ENCODE data around the gene AP3D1. TPM values are rescaled to one million over a fixed set of nuclear protein-coding genes. Genes with fewer than 3 reads are reported as not detected.

Gene AP3D1
- total and polyA plus RNA-seq, 11 donors = 63.1 to 124 (median 103) TPM

DNA sequence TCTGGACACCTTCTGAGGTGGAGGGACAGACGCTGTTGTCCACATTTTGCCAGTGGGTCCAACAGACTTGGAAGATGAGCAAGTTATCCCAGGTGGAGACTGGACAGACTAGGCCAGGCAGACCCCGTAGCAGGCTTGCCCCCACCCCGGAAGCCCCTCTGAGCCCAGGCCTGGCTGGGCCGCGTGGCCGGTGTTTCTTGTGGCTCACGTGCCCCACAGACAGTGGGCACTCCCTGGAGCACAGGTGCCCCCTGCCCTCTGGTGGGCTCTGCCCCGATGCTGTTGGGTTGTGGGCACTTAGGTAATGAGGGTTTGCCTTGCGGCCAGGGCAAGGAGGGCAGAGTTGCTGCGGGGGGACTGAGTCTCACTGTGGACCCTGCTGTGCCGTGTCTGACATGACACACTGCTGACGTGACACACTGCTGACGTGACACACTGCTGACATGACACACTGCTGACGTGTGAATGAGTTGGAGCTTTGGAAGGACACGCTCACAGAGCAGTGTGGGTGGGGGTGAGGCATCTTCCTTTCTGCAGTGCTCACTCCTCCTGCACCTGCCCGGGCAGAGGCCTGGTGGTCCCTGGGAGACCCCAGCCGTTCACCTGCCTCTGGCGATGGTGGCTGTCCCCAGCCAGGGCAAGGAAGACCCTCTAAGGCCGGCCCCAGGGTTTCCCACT, 37.5 kb upstream of the AP3D1 start:
- 76 to 80% (median 79%) methylated on average over 11 to 19 of the region's 19 CpGs for WGBS, 4 donors
- Histone ChIP-seq H3K4me3 (no peak overlapping the region), H3K9me3 (no peaks in the 10 kb centered on the region), H3K4me1 (peaks cover 5 to 64% (median 44%) of the 10 kb centered on the region in 12 donors), H3K27ac (peak overlapping the region in 3 of 12 donors; percentile 0 to 57 (median 25)), H3K36me3 (peaks cover 0 to 74% (median 30%) of the 10 kb centered on the region in 9 donors), H3K27me3 (no peaks in the 10 kb centered on the region)
- intact Hi-C loops (cut with DNase I) = no loop called here
- DNase-seq = no peak
- no peak for TF ChIP-seq CTCF (IDR thresholded peaks at IDR 0.05)
- no peak for TF ChIP-seq POLR2A (IDR thresholded peaks at IDR 0.05)
- ATAC-seq = no peak

- Histone ChIP-seq H3K36me3 (peaks cover 0 to 75% (median 21%) of the 10 kb centered on the region in 9 donors), H3K4me3 (no peak overlapping the region), H3K4me1 (peaks cover 5 to 65% (median 44%) of the 10 kb centered on the region in 12 donors), H3K27ac (peak overlapping the region in 10 of 12 donors; percentile 74 to 89 (median 84)), H3K9me3 (no peaks in the 10 kb centered on the region), H3K27me3 (no peaks in the 10 kb centered on the region)
- WGBS, 4 donors = 50 to 70% (median 58%) methylated on average over 4 to 13 of the region's 13 CpGs
- TF ChIP-seq CTCF (IDR thresholded peaks at IDR 0.05) = no peak
- no peak for TF ChIP-seq POLR2A (IDR thresholded peaks at IDR 0.05)
- ATAC-seq = no peak
- no peak for DNase-seq
- intact Hi-C loops (cut with DNase I) = no loop called here
These were observed 35.8 kb upstream of the AP3D1 start for GRCh38 chr19:2187159-2187558.

DNA sequence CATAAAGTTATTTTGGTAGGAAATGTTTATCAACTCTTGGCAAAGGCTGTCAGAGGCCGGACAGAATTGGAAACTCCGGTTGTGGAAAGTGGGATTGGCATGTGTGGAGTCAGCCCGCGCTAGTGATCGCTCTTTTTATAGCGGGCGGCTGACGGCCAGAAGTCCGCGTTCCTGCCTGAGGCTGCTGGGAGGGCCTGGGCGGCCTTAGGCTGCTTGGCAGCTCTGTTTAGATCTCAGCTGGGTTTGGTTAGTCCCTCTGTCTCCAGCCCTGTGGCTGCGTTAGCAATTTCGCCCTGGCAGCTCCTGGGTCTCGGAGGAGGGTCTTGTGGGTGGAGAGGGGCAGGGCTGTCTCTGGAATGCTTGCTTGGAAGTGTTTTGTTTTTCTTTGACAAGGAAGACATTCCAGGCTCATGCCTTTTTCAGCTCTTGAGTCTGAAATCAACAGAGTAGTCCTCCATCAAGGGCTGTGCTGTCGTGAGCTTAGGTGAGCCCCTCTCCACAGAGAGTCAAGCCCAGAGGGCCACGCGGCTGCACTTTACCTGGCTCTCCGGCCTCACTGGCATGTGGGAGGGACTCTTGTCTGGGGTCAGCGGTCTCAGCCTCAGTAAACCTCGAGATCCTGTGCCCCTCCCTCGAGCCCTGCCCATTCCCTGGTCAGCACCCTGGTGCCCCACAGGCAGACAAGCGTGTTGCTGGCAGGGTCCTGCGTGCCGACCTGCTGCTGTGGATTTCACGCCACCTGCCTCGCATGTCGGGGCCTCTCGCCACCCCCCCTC, 34.9 kb upstream of the AP3D1 start:
- intact Hi-C loops (cut with DNase I) = loop anchor here in 1 of 10 donors (1.0 kb wide), 1 partner anchor 50 kb away; the partner anchor contains the start of genes PLEKHJ1 and SF3A2
- Histone ChIP-seq H3K27ac (peak overlapping the region; percentile 16 to 89 (median 82)), H3K4me1 (peaks cover 5 to 73% (median 44%) of the 10 kb centered on the region in 12 donors), H3K4me3 (peak overlapping the region in 7 of 12 donors; percentile 1 to 26 (median 20)), H3K36me3 (peaks cover 0 to 73% (median 13%) of the 10 kb centered on the region in 9 donors), H3K9me3 (no peaks in the 10 kb centered on the region), H3K27me3 (no peaks in the 10 kb centered on the region)
- DNase-seq (peak; percentile 87 to 93 (median 88)), ATAC-seq (peak; percentile 93 to 96 (median 94))
- no peak for TF ChIP-seq CTCF (IDR thresholded peaks at IDR 0.05)
- no peak for TF ChIP-seq POLR2A (IDR thresholded peaks at IDR 0.05)
- WGBS, 4 donors = 13 to 25% (median 19%) methylated on average over 21 to 28 of the region's 28 CpGs

- ATAC-seq (no peak), DNase-seq (no peak)
- H3K4me3 ChIP-seq = peak overlapping the region in 7 of 12 donors; percentile 1 to 26 (median 20)
- TF ChIP-seq POLR2A (IDR thresholded peaks at IDR 0.05) (no peak), CTCF (IDR thresholded peaks at IDR 0.05) (no peak)
- 6 to 17% (median 13%) methylated on average over 11 of the region's 11 CpGs for WGBS, 4 donors
- H3K36me3 ChIP-seq = peaks cover 0 to 73% (median 14%) of the 10 kb centered on the region in 9 donors
- intact Hi-C loops (cut with DNase I) = loop anchor here in 1 of 10 donors (1.0 to 2.0 kb wide), 2 partner anchors 15 to 51 kb away; partner anchors contain the start of genes PLEKHJ1 and SF3A2
- peaks cover 5 to 78% (median 44%) of the 10 kb centered on the region in 12 donors for H3K4me1 ChIP-seq
- H3K27ac ChIP-seq = peak overlapping the region; percentile 5 to 89 (median 82)
- no peaks in the 10 kb centered on the region for H3K9me3 ChIP-seq
- no peaks in the 10 kb centered on the region for H3K27me3 ChIP-seq
These were observed 34.3 kb upstream of the AP3D1 start for GRCh38 chr19:2185734-2186070.
